GM19035 (cell line): ENCODE results near the gene KIF1C.

Experiments
- ATAC-seq: cut with Tn5 transposase; IDR thresholded peaks from one replicate; pipeline ENCODE4 v1.9.1; 2021; ENCODE audit not compliant: unreplicated experiment

The KIF1C gene

DNA sequence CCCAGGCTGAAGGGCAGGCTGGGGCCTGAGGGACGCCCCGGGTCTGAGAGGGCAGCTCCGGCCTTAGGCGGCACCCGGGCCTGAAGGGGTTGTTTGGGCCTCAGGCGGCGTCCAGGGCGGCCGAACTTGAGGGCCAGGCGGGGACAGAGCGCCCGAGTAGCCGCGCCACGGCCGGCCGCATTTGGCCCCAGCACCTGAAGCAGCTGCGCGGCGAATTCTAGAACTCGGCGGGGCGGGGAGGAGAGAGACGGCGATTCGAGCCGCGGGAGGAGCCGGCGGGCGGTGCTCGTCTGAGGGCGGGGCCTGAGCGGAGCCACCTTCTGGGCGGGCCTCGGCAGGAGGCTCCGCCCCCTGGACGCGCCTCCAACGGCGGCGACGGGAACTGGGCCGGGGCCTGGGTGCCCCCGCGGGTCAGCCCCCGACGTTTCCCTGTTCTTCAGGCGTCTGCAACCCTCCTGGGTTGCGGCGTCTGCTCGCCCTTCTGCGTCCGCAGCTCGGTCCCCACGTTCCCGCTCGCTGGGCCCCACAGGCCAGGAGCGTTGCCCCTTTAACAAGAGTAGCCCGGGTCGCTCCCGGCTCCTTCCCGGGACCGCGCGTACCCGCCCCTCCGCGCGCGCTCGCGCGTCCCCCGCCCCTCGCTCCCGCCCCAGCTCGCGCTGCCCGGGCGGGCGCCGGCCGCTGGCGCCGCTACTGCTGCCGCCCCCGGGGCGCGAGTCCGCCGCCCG is at the start of gene KIF1C, which contains the start of gene INCA1:
TSS of gene KIF1C (plus strand) at position 649 of the 725 bp plus-strand sequence. CDS start 2,297 bp downstream, outside the sequence.
TSS of gene INCA1 (minus strand) at position 221 of the 725 bp plus-strand sequence. CDS start 3,085 bp downstream, outside the sequence.
- ATAC-seq, result peak; percentile 77

DNA sequence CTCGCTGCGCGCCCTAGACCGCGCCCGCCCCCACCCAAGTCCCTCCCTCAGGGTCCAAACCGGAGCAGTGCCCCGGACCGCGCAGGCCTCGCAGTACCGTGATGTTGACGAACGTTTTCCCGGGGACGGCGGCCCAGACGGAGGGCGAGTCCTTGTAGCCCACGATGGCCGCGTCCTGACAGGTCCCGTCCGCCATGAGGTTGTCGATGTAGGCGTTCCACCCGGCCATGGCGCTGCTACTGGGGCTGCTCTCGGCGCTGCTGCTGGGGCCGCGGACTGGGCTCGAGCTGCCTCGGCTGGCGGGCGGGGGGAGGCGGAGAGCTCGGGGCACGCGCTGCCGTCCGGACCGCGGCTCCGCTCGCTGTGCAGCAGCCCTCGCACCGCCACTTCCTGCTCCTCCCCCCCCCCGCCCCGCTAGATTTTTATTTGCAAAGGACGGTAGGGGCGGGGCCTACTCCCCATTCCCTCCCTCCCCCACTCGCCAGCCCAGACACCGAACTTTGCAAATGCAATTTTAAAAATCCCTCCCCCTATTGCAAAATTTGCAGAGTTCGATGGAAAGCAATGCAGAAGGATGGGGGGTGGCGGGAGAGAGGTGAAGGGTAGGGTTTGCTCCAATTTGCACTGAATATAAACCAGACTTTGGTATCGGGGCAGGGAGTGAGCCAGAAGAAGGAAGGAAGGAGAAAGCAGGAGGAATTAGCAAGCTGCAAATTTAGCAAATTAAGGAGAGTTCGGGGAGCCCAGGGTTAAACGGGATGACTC is 49.4 kb upstream of the KIF1C start, which contains the start of gene PFN1:
TSS of gene PFN1 (minus strand) at position 365 of the 765 bp plus-strand sequence. CDS start at position 229, 136 bp downstream.
- no peak for ATAC-seq

DNA sequence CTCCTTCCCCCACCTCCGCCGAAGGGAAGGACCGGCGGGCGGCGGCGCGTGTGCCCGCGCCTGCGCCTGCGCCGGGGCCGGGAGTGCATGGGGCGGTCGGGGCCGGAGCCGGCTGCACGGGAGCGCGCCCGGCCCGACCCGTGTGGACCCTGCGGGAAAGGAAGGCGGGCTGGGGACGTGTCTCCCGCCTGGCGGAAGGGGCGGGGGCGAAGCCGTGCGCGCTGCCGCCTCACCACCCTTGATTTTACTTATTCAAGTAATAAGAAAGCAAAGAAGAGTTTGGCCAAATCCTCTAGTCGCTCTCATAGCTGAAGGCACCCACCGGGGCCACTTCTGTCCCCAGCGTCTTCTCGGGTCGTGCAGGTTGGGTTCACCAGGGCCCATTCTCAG is 48.8 kb upstream of the KIF1C start:
- peak; percentile 36 for ATAC-seq

DNA sequence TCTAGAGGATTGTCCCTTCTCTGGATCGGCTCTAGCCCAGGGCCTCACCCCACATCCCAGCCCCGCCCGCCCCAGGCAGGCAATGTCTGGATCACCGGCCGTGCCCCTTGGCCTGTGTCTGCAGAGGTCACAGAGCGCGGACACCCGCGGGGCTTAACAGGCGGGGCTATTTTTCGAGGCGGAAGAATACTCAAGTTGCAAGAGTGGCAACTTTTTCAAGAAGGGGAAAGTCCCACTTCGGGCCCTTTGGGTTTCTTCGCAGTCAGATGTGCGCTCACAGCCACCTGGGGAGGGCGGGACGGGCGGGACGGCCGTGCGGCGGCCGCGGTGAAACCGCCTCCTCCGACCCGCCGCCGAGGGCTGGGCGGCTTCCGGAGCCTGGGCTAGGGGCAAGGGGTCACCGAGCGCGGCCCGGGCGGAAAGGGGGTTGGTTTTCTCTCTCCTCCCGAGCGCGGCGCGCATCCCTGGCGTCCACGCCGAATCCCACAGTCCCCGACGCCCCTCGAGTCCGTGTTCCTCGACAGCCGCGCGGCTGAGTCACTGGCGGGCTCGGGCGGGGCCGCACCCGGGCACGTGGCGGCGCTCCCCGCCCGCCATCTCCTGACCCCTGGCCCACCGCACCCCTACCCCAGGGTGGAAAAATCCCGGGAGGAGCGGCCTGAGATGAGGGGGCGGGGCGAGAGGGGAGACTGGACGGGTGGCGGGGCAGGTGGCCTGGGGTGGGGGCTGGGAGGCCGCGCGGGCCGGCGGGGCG is 48.3 kb upstream of the KIF1C start:
- peak; percentile 39 for ATAC-seq

DNA sequence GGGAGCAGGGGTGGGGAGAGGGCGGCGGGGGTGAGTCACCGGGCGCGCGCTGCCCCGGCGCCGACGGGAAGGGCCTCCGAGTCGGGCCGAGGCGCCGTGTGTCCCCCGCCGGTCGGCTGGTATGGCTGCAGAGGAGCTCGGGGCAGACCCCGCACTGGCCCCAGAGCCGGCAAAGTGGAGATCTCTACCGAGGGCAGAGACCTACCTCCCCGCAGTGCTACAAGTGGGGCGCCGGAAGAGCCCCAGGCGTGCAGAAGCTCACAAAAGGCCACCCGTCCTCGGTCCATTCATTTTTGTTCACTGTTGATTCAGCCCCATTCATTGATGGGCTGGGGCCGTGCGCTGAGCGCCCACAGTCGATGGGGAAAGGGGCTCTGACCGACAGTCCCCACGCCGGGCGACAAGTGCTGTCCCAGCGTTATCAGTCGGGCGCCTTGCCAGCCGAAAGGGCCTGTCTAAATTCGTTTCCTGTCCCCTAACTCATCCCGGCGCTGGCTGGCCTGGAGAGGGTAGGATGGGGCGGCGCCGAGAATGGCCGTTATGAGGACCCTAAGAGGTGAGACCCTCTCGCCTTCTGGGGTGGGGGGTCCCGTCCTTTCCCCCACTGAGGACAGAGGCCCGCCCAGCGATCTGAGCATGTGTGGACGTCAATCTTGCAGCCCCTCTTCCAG is 47.5 kb upstream of the KIF1C start:
- ATAC-seq, result peak; percentile 0

GRCh38 chr17:4950746-4951204 is 47.0 kb upstream of the KIF1C start, which contains the start of gene ENO3:
ENO3 (plus strand) TSS chr17:4951119; CDS start chr17:4951830, 711 bp downstream.
- no peak for ATAC-seq

- no peak for ATAC-seq
These were observed 46.3 kb upstream of the KIF1C start for GRCh38 chr17:4951486-4951885.

GRCh38 chr17:4953451-4953961 is 44.2 kb upstream of the KIF1C start:
- ATAC-seq, result no peak

GRCh38 chr17:4955091-4955490 is 42.7 kb upstream of the KIF1C start:
- ATAC-seq, result no peak

GRCh38 chr17:4956493-4957061 is 41.2 kb upstream of the KIF1C start:
- ATAC-seq, result no peak

DNA sequence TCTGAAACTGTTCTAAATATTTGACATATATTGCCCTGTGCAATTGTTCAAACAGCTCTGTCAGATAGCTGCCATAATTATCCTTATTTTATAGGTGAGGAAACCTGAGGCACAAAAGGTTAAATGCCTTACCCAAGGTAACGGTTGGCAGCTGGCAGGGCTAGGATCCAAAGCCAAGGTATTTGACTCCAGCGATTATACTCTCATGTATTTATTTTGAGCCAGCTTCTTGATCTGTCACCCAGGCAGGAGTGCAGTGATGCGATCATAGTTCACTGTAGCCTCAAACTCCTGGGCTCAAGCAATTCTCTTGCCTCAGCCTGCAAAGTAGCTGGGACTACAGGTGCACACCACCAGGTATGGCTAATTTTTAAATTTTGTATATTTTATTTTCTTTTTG is 39.6 kb upstream of the KIF1C start:
- no peak for ATAC-seq

GRCh38 chr17:4959261-4959965 is 38.3 kb upstream of the KIF1C start:
- ATAC-seq, result no peak

- ATAC-seq, result no peak
These were observed 37.3 kb upstream of the KIF1C start for GRCh38 chr17:4960279-4960922.

DNA sequence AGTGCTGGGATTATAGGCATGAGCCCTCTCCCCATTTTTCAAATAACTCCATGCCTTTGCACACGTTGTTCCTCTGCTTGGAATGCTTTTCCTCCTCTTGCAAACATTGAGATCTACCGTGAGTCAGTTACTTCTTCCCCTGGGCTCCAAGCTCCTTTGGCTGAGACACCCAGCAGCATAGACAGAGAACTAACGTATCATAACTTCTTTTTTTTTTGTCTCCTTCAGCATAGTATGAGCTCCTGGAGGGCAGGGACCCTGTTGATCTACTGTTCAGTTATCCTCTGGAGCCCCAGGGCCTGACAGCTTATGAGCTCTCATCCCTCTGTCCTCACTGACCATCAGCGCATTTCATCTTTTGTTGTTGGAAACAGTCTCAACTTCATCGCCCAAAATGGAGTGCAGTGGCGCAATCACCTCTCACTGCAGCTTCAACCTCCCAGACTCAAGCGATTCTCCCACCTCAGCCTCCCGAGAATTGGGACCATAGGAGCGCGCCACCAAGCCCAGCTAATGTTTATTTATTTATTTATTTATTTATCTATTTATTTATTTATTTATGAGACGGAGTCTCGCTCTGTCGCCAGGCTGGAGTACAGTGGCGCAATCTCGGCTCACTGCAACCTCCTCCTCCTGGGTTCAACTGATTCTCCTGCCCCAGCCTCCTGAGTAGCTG is 32.3 kb upstream of the KIF1C start:
- ATAC-seq, result no peak

DNA sequence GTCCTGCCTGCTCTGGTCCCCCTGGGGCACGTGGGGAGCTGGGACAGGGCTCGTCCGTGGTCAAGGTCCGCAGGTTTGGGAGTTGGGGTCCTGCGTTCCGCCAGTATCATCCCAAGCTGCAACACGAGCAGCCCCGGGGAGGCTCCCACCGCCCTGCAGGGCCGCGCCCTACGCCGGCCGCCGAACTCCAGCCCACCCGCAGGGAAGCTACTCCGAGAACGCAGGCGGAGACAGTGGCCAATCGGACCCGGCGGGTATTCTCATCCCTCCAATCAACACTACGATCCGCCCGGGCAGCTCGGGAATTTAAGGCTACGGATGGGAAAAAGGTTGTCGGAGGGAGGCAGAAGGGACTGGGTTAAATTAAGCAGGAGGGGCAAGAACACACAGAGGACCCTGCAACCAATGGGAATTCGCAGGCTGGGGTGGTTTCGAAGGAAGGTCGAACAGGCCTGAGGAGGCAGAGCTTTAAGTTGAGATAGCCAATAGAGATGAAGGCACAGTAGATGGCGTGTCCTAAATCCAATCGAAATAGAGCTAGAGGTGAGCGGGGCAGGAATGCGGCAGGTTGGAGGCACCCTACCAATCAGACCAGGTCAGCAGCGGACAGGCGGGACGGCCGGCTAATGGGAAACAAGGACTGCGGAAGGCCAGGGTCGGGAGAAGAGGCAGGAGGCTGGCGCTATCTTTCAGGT is 30.8 kb upstream of the KIF1C start:
- peak; percentile 80 for ATAC-seq

- peak; percentile 62 for ATAC-seq
These were observed 29.9 kb upstream of the KIF1C start, which contains the start of gene SPAG7 for GRCh38 chr17:4967539-4968485. SPAG7 (minus strand) TSS chr17:4967817; CDS start chr17:4967804, 13 bp downstream.
